Activated effector memory CD4-positive, alpha-beta T cell treated with Interleukin-2 at 50 U/mL for 16 hours (primary cell): ENCODE data around the gene EVI2B.
A peak's percentile ranks its signal among the peaks of the same experiment; 100 is the strongest.
"Not testable (repeated sequence)": the region's sequence is repeated elsewhere in the genome, so short reads cannot be mapped to it uniquely, and the experiment has no call there.

Experiments
- DNase-seq: peaks from one replicate; pipeline ENCODE4 v3.0.0-alpha.2; 2020

Gene EVI2B

GRCh38 chr17:31313982-31314781, at the start of gene EVI2B:
Gene EVI2B (minus strand): TSS chr17:31314054. CDS start chr17:31305609, 8,445 bp downstream.
- no peak for DNase-seq

- DNase-seq: no peak
These were observed 44.1 kb upstream of the EVI2B start for GRCh38 chr17:31357839-31358394.

- DNase-seq: no peak
These were observed 43.2 kb upstream of the EVI2B start for GRCh38 chr17:31357091-31357490.

GRCh38 chr17:31355935-31356334, 42.1 kb upstream of the EVI2B start:
- DNase-seq: no peak

GRCh38 chr17:31349454-31349853, 35.6 kb upstream of the EVI2B start:
- DNase-seq: no peak

- DNase-seq: not testable (repeated sequence)
These were observed 31.4 kb upstream of the EVI2B start for GRCh38 chr17:31345191-31345747.

- DNase-seq: no peak
These were observed 26.2 kb upstream of the EVI2B start for GRCh38 chr17:31339906-31340661.

- DNase-seq: no peak
These were observed 15.4 kb upstream of the EVI2B start for GRCh38 chr17:31329221-31329620.

- no peak for DNase-seq
These were observed 14.3 kb upstream of the EVI2B start for GRCh38 chr17:31328160-31328535.

- DNase-seq: no peak
These were observed 13.8 kb upstream of the EVI2B start for GRCh38 chr17:31327534-31328159.

- no peak for DNase-seq
These were observed 9.7 kb upstream of the EVI2B start for GRCh38 chr17:31323551-31323950.

- no peak for DNase-seq
These were observed 8.1 kb upstream of the EVI2B start for GRCh38 chr17:31321966-31322365.

- peak; percentile 56 for DNase-seq
These were observed 7.6 kb upstream of the EVI2B start, which contains the start of gene EVI2A for GRCh38 chr17:31321481-31321880. Gene EVI2A (minus strand): TSS chr17:31321622. CDS start chr17:31319013, 2,609 bp downstream.

- DNase-seq: no peak
These were observed 6.9 kb upstream of the EVI2B start for GRCh38 chr17:31320791-31321190.

GRCh38 chr17:31320241-31320640, 6.4 kb upstream of the EVI2B start:
- DNase-seq: no peak

- DNase-seq: no peak
These were observed 5.2 kb upstream of the EVI2B start for GRCh38 chr17:31318851-31319661.

- DNase-seq: peak; percentile 51
These were observed 4.5 kb upstream of the EVI2B start for GRCh38 chr17:31318298-31318801.

- DNase-seq: no peak
These were observed 887 bp upstream of the EVI2B start for GRCh38 chr17:31314782-31315100.

GRCh38 chr17:31312223-31312622, 1.6 kb downstream of the EVI2B start:
- DNase-seq: peak; percentile 30

- DNase-seq: no peak
These were observed 2.3 kb downstream of the EVI2B start for GRCh38 chr17:31311526-31311925.

- no peak for DNase-seq
These were observed 3.0 kb downstream of the EVI2B start for GRCh38 chr17:31310886-31311285.

GRCh38 chr17:31310260-31310659, 3.6 kb downstream of the EVI2B start:
- DNase-seq: peak; percentile 36
